Muscle layer of duodenum (tissue), 2 donors: Measurements from ENCODE around the gene TNFRSF25.

Source experiments
- H3K27ac ChIP-seq: one replicate; pipeline ENCODE4 v1.7.0; 2013; ENCODE audit warnings: mild to moderate bottlenecking, low read length
- H3K27me3 ChIP-seq: one replicate; pipeline ENCODE4 v1.7.0; 2013; ENCODE audit warnings: low read depth, mild to moderate bottlenecking, control low read depth, low read length
- H3K36me3 ChIP-seq, 2 donors: one replicate each; pipeline ENCODE4 v1.7.0; 2013; ENCODE audit warnings: low read length in 2 of 2, control low read depth in 1 of 2, mild to moderate bottlenecking in 1 of 2; ENCODE audit not compliant: insufficient read depth in 2 of 2, control insufficient read depth in 1 of 2
- H3K4me1 ChIP-seq, 2 donors: one replicate each; pipeline ENCODE4 v1.7.0; 2013; ENCODE audit warnings: low read length in 2 of 2, mild to moderate bottlenecking in 2 of 2, control low read depth in 1 of 2, moderate library complexity in 1 of 2; ENCODE audit not compliant: insufficient read depth in 2 of 2, control insufficient read depth in 1 of 2
- H3K4me3 ChIP-seq, 2 donors: one replicate each; pipeline ENCODE4 v1.7.0; 2013; ENCODE audit warnings: low read length in 2 of 2, low read depth in 1 of 2, mild to moderate bottlenecking in 1 of 2
- H3K9me3 ChIP-seq, 2 donors: one replicate each; pipeline ENCODE4 v1.7.0; 2013; ENCODE audit warnings: low read length in 2 of 2, control low read depth in 1 of 2, mild to moderate bottlenecking in 1 of 2; ENCODE audit not compliant: control insufficient read depth in 1 of 2
- donor health status: healthy.

Gene TNFRSF25

DNA sequence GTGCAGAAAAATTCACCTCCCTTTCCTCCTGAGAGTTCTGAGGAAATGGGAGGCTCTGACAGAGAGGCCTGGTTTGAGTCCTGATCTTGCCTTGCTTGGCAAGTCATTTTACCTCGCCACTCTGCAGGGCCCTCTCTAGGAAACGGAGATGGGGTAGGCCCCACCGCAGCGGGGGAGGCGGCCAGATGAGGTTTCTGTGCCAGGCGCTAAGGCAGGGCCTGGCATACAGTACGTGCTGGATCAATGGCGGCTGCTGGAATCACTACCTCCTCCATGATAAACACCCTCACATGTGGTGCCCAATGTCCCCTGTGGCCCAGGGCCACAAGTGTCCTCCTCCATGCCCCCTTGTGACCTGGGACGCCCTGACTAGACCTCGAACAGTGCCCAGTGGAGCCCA, 26.0 kb upstream of the TNFRSF25 start:
- H3K9me3 ChIP-seq: no peaks in the 10 kb centered on the region
- no peak overlapping the region for H3K27ac ChIP-seq
- H3K4me1 ChIP-seq: peaks cover 0 to 26% of the 10 kb centered on the region in 2 donors
- H3K4me3 ChIP-seq: no peak overlapping the region
- peaks cover 6% of the 10 kb centered on the region for H3K27me3 ChIP-seq
- no peaks in the 10 kb centered on the region for H3K36me3 ChIP-seq

DNA sequence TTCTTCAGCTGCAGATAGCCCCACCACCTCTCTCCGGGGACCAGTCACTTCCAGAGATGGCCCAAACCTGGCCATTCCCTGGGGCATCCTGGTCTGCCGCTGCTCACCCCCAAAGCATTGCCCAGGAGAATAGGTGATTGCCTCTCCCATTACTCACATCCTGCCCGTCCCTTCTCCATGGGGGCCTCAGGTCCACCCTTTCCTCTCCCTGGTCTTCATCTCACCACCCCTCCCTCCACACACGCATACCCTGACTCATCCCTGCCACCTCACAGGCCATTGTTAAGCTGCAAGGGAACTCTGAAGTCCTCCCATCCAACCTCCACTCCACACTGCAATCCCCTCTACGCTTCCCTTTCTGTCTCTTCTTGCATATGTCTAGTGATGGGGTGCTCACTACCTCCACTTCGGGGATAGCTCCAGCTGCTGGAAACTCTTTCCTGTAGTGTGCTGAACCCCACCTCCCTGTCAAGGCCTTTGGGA, 25.5 kb upstream of the TNFRSF25 start, which contains the start of gene PLEKHG5:
PLEKHG5 (minus strand) TSS at position 188 of the 483 bp plus-strand sequence. CDS start 14,096 bp downstream, outside the sequence.
- Histone ChIP-seq H3K27ac (no peak within 1 kb of the TSS), H3K36me3 (no peaks in the 10 kb centered on the region), H3K4me1 (peaks cover 0 to 25% of the 10 kb centered on the region in 2 donors), H3K9me3 (no peaks in the 10 kb centered on the region), H3K4me3 (peak within 1 kb of the TSS; percentile 48 to 77), H3K27me3 (peaks cover 8% of the 10 kb centered on the region)

DNA sequence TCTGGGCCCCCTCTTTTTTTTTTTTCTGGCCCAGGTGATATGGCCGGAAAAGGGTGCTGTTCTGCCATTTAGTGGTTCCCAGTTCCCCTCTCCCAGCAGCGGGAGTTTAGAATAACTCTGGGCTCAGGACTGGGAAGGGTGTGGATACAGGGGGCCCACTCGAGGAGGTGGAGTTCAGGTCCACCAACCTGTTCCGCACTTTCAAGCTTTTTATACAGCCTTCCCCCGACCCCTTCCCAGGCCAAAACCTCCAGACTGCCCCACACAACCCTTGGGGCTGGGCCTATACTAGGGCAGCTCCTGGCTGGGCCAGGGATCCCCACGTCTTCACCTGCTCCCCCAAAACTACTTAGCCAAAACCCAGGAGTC, 25.1 kb upstream of the TNFRSF25 start:
- peaks cover 0 to 26% of the 10 kb centered on the region in 2 donors for H3K4me1 ChIP-seq
- peak overlapping the region; percentile 48 to 77 for H3K4me3 ChIP-seq
- no peak overlapping the region for H3K27ac ChIP-seq
- H3K9me3 ChIP-seq: no peaks in the 10 kb centered on the region
- no peaks in the 10 kb centered on the region for H3K36me3 ChIP-seq
- H3K27me3 ChIP-seq: peaks cover 9% of the 10 kb centered on the region

DNA sequence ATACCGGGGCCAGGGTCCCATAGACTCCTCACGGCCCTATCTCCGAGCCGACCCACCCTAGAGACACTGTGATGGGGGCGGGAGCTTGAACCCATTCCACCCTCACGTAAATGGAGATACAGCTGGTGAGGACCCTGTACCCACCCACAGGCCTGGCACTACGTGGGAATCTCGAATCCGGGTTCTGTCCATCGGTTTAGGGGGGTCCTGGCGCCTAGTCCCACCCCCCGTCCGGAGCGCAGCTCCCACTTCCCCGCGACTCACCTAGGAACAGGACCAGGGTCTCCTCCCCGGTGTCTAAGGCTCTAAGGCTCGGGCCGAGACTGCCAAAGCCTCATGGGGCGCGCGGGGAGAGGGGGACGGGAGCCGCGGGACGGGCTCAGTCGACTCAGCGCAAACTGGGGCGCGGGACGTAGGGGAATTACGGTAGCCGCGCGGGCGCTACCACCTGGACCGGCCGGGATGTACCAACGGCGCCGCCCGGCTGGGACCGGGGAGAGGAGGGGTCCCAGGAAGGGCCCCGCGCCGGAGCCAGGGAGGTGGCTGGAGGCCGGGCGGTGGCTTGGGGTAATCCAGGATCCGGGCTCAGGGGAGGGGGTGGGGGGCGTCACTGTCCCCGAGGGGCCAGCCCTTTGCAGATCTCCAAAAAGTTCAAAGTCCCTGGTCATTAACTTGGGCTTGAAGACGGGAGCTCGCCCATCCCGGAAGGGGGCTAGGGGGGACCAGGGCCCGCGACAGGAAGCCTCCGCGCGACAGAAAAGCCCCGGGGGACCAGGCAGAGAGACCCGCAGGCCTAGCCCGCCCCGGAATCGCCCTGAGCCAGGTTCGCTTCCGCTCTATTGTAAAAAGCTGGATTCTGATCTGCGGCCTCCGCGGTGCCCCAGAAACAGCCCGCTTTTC, 24.5 kb upstream of the TNFRSF25 start:
- H3K9me3 ChIP-seq: no peaks in the 10 kb centered on the region
- no peak overlapping the region for H3K27ac ChIP-seq
- H3K4me1 ChIP-seq: peaks cover 0 to 32% of the 10 kb centered on the region in 2 donors

DNA sequence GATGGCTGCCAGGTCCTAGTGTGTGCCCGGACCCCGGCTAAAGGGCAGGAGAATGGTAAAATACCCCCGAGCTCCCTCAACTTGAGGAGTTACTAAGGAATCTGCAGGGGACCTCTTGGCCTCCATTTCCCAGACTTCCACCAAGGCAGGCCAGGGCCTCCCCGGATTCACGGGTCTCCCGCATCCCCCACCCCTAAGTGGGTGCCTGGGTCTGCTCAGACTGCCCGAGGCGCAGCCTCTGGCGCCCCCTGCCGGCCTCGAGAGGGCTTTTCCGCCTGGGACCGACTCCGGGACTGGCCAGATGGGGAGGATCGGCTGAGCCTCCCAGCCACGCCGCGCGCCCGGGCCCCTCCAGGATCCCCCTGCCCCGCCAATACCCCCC, 23.8 kb upstream of the TNFRSF25 start:
- no peak overlapping the region for H3K27ac ChIP-seq
- peaks cover 0 to 37% of the 10 kb centered on the region in 2 donors for H3K4me1 ChIP-seq
- peak overlapping the region; percentile 48 to 77 for H3K4me3 ChIP-seq
- no peaks in the 10 kb centered on the region for H3K36me3 ChIP-seq
- H3K9me3 ChIP-seq: no peaks in the 10 kb centered on the region
- H3K27me3 ChIP-seq: peaks cover 9% of the 10 kb centered on the region

More for the DNA sequence above, 24.5 kb upstream of the TNFRSF25 start:
- H3K4me3 ChIP-seq: peak overlapping the region; percentile 48 to 77
- peaks cover 8% of the 10 kb centered on the region for H3K27me3 ChIP-seq
- no peaks in the 10 kb centered on the region for H3K36me3 ChIP-seq

DNA sequence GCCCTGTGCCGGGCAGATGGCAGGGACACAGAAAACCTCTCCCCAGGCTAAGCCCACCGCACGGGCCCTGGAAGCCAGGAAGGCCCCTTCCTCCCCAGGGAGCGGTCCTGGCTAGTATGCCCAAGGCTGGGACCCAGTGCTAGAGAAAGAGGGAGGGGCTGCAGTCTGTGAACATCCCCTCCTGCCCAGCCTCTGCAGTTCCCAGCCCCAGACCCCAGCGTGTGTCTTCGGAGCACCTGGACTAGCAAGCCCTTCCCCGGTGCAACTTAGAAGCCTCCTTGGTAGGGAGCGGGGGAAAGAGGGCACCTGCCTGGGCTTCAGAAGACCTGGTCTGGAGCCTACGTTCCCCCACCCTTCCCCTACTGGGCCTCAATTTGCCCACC, 23.4 kb upstream of the TNFRSF25 start:
- Histone ChIP-seq H3K4me3 (no peak overlapping the region), H3K9me3 (no peaks in the 10 kb centered on the region), H3K36me3 (no peaks in the 10 kb centered on the region), H3K27me3 (peaks cover 13% of the 10 kb centered on the region), H3K27ac (no peak overlapping the region), H3K4me1 (peaks cover 0 to 37% of the 10 kb centered on the region in 2 donors)

DNA sequence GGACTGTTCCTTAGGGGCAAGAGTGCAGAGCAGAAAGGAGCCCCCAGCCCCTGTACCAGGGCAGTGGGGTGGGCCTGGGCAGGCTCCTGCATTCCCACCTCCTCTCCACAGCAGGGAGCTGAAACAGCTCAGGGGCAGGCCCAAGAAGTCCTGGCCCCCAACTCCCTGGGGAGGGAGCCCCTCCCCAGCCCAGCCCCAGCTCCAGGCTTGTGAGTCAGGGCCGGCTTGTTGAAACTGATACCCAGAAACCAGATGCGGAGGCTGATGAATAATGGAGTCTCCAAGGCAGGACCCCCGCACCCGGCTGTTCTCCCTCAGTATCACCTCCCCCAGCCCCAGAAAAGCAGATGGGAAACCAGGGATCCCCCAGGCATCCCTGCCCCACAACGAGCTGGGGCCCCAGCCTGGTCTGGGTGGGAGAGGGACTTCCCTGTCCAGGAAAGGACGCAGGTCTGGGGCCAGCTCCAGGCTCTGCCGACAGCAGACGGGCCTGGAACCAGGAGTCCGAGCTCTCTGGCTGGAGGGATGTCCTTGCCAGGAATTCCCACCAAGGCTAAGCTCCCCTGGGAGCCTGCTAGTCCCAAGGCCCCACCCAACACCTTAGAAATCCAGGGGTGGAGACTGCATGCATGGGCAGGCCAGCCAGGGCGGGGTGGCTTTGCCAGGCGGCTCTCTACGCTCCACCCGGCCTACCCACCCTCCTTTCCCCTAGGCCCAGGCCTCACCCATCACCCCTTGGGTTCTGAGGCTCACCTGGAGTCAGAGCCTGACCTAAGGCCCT, 22.8 kb upstream of the TNFRSF25 start:
- Histone ChIP-seq H3K9me3 (no peaks in the 10 kb centered on the region), H3K27ac (no peak overlapping the region), H3K4me3 (no peak overlapping the region), H3K36me3 (no peaks in the 10 kb centered on the region), H3K27me3 (peaks cover 13% of the 10 kb centered on the region), H3K4me1 (peaks cover 0 to 37% of the 10 kb centered on the region in 2 donors)

DNA sequence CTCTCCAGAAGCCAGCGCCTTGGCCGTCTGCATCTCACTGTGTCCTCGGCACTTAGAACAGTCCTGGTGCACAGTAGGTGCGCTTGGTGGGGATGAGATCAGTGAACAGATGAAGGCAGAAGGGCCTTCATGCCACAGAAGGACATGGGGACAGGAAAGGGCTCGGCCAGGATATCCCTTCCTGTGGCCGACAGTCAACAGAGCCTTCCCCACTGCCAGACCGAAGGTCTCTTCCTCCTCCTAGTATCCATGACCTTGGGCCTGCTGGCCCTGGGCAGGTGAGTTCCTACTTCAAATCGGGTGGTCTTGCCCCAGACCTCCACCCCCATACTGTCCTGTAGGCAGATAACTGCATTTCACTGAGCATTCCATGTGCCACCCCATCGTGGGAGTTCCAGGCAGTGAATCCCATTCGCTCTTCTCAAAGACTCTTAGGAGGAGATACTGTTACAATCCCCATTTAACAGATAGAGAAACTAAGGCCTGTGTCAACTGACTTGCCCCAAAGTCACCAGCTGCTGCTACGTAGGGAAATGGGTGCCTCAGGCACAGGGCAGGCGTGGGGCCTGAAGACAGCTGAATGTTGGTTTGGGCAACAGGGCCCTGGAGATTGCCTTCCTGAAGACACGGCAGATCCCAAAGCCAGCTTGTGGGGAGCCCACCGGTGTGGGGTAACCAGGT, 22.0 kb upstream of the TNFRSF25 start:
- Histone ChIP-seq H3K36me3 (no peaks in the 10 kb centered on the region), H3K9me3 (no peaks in the 10 kb centered on the region), H3K27me3 (peaks cover 13% of the 10 kb centered on the region), H3K4me1 (peaks cover 0 to 37% of the 10 kb centered on the region in 2 donors), H3K4me3 (no peak overlapping the region), H3K27ac (no peak overlapping the region)

DNA sequence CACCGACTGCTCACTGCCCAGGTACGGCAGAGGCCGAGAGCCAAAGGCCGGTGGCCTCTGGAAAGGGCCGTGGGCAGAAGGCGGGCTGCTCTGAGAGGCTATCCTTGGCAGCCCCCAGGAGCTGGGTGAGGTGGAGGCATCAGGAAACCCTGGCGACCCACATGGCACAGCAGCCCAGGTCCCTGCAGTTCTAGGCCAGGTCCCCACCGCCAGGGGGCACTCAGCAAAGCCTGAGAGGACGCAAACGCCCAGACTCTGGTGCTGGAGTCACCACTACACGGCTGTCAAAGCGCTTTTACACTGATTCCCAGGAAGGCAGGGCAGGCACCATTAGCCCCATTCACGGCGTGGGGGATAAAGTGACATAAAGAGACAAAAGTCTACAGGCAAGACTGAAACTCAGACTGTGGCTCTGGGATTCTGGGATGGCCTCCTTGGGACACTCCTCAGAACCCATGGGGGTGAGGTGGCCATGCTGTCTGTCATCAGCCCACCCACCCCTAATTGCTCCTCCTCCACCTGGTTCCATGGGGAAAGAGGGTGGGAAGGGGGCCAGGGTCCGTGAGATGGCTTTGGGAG, 20.5 kb upstream of the TNFRSF25 start:
- peaks cover 0 to 37% of the 10 kb centered on the region in 2 donors for H3K4me1 ChIP-seq
- H3K4me3 ChIP-seq: peak overlapping the region in 1 of 2 donors; percentile 42
- peaks cover 13% of the 10 kb centered on the region for H3K27me3 ChIP-seq
- H3K36me3 ChIP-seq: no peaks in the 10 kb centered on the region
- no peak overlapping the region for H3K27ac ChIP-seq
- no peaks in the 10 kb centered on the region for H3K9me3 ChIP-seq

DNA sequence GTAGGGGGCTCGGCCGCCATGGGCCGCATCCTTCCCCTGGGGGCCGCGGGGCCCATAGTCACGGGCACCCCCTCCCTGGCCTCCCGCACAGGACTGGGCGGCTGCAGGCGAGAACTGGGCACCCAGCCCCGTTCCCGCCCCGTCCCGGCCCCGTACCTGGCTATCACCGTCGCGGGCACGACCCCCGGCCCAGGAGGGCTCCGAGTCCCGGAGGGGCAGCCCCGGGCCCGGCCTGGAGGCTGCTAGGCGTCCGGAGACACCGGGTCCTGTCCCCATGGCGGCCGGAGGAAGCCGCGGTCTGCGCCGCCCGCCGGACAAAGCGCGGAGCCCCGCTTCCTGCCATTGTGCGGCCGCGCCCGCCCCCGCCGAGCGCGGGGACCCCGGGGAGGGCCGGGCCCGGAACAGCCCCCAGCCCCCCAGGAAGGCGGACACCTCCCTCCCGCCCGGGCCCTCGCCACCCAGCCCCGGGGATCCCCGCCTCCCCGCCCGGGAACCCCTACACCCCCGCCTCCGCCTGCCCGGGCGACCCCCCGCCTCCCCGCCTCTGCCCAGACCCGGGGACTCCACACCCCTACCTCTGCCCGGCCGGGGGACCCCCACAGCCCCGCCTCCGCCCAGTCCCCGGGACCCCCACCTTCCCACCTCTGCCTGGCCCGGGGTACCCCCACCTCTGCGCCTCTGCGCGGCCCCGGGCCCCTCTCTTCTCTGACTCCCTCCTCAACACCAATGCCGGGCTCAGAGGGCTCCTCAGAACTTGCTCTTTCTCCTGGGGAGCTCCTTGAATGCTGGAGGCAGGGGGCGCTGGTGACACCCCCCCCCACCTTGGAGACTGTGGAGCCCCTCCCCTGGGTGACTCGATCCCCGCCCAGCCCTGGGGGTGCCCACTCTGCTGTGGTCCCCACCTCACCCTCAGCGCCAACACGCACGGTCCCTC, 19.5 kb upstream of the TNFRSF25 start:
- H3K27me3 ChIP-seq: peaks cover 13% of the 10 kb centered on the region
- peak overlapping the region in 1 of 2 donors; percentile 45 for H3K4me3 ChIP-seq
- H3K36me3 ChIP-seq: no peaks in the 10 kb centered on the region
- peaks cover 0 to 28% of the 10 kb centered on the region in 2 donors for H3K4me1 ChIP-seq
- H3K9me3 ChIP-seq: no peaks in the 10 kb centered on the region
- H3K27ac ChIP-seq: no peak overlapping the region
